ENCODE measurements around the gene STK26.
A peak's percentile ranks its signal among the peaks of the same experiment; 100 is the strongest.
"Not testable (repeated sequence)": the region's sequence is repeated elsewhere in the genome, so short reads cannot be mapped to it uniquely, and the experiment has no call there.

STK26 gene

GRCh38 chrX:132037479-132037993 lies 14.4 kb downstream of the STK26 start:
- DNase-seq = no peak

GRCh38 chrX:132040066-132040465 lies 17.0 kb downstream of the STK26 start:
- no peak for DNase-seq

- DNase-seq = no peak
These were observed 17.9 kb downstream of the STK26 start for GRCh38 chrX:132041015-132041414.

GRCh38 chrX:132043977-132044376 lies 20.9 kb downstream of the STK26 start:
- no peak for DNase-seq

GRCh38 chrX:132044953-132045352 lies 21.9 kb downstream of the STK26 start:
- DNase-seq = no peak

GRCh38 chrX:132045456-132045855 lies 22.4 kb downstream of the STK26 start:
- DNase-seq = no peak

- DNase-seq = no peak
These were observed 23.4 kb downstream of the STK26 start for GRCh38 chrX:132046533-132046932.

- not testable (repeated sequence) for DNase-seq
These were observed 28.7 kb downstream of the STK26 start for GRCh38 chrX:132051778-132052177.

GRCh38 chrX:132058050-132058449 lies 34.9 kb downstream of the STK26 start:
- no peak for DNase-seq

- no peak for DNase-seq
These were observed 35.9 kb downstream of the STK26 start for GRCh38 chrX:132058975-132059374.

- DNase-seq = no peak
These were observed 37.0 kb downstream of the STK26 start for GRCh38 chrX:132059973-132060540.

- no peak for DNase-seq
These were observed 40.2 kb downstream of the STK26 start for GRCh38 chrX:132063334-132063733.

- no peak for DNase-seq
These were observed 40.8 kb downstream of the STK26 start for GRCh38 chrX:132063862-132064261.

GRCh38 chrX:132068405-132068804 lies 45.3 kb downstream of the STK26 start:
- no peak for DNase-seq

GRCh38 chrX:132071254-132071653 lies 48.2 kb downstream of the STK26 start:
- no peak for DNase-seq

GRCh38 chrX:132077414-132077813 lies 54.3 kb downstream of the STK26 start:
- DNase-seq = no peak

GRCh38 chrX:132077912-132078311 lies 54.8 kb downstream of the STK26 start:
- no peak for DNase-seq

- DNase-seq = no peak
These were observed 62.7 kb downstream of the STK26 start for GRCh38 chrX:132085786-132086185.

- DNase-seq = no peak
These were observed 63.6 kb downstream of the STK26 start for GRCh38 chrX:132086672-132087071.

- no peak for DNase-seq
These were observed 65.8 kb downstream of the STK26 start for GRCh38 chrX:132088864-132089263.

- DNase-seq = no peak
These were observed 67.5 kb downstream of the STK26 start for GRCh38 chrX:132090403-132091159.

GRCh38 chrX:132092439-132093065 lies 69.5 kb downstream of the STK26 start:
- peak; percentile 17 for DNase-seq

- no peak for DNase-seq
These were observed 70.2 kb downstream of the STK26 start for GRCh38 chrX:132093239-132093860.
